Activated gamma-delta T cell treated with Interleukin-2 at 50 U/mL for 16 hours (primary cell): ENCODE measurements around the gene SYT8.
A peak's percentile ranks its signal among the peaks of the same experiment; 100 is the strongest.
"Not testable (repeated sequence)": the region's sequence is repeated elsewhere in the genome, so short reads cannot be mapped to it uniquely, and the experiment has no call there.

ENCODE experiments used
- DNase-seq: peaks from one replicate; pipeline ENCODE4 v3.0.0-alpha.2; 2020

Gene SYT8

GRCh38 chr11:1862588-1863351 is 28.0 kb downstream of the SYT8 start:
- no peak for DNase-seq

GRCh38 chr11:1863352-1864216 is 28.8 kb downstream of the SYT8 start:
- DNase-seq: no peak

GRCh38 chr11:1864231-1864630 is 29.4 kb downstream of the SYT8 start:
- DNase-seq: no peak

GRCh38 chr11:1864831-1865665 is 30.3 kb downstream of the SYT8 start:
- no peak for DNase-seq

GRCh38 chr11:1866226-1866625 is 31.4 kb downstream of the SYT8 start:
- no peak for DNase-seq

GRCh38 chr11:1866776-1867175 is 32.0 kb downstream of the SYT8 start:
- no peak for DNase-seq

- no peak for DNase-seq
Observed at GRCh38 chr11:1867381-1867780, 32.6 kb downstream of the SYT8 start.

GRCh38 chr11:1868056-1868635 is 33.4 kb downstream of the SYT8 start:
- no peak for DNase-seq

GRCh38 chr11:1868636-1869291 is 34.0 kb downstream of the SYT8 start:
- DNase-seq: no peak

GRCh38 chr11:1869427-1870325 is 34.9 kb downstream of the SYT8 start:
- no peak for DNase-seq

GRCh38 chr11:1870326-1870696 is 35.5 kb downstream of the SYT8 start:
- no peak for DNase-seq

GRCh38 chr11:1870721-1871466 is 36.1 kb downstream of the SYT8 start:
- DNase-seq: peak; percentile 47

- DNase-seq: no peak
Observed at GRCh38 chr11:1871531-1871930, 36.7 kb downstream of the SYT8 start.

- DNase-seq: no peak
Observed at GRCh38 chr11:1872267-1872985, 37.6 kb downstream of the SYT8 start.

- DNase-seq: no peak
Observed at GRCh38 chr11:1873048-1873812, 38.4 kb downstream of the SYT8 start.

GRCh38 chr11:1873813-1874150 is 39.0 kb downstream of the SYT8 start:
- not testable (repeated sequence) for DNase-seq

GRCh38 chr11:1874441-1875092 is 39.8 kb downstream of the SYT8 start:
- not testable (repeated sequence) for DNase-seq

GRCh38 chr11:1875093-1875850 is 40.5 kb downstream of the SYT8 start:
- DNase-seq: no peak
